GM12891 (cell line): ENCODE measurements around the gene LCOR.

Experiments used
- DNase-seq: peaks from one replicate; pipeline ENCODE4 v3.0.0; 2011; ENCODE audit warnings: low spot score; ENCODE audit not compliant: insufficient read length
- FAIRE-seq: peaks from 2 replicates; lab custom pipeline; 2011; peaks lifted over from hg19 to GRCh38; lab: Jason Lieb, UNC
- PAX5 ChIP-seq: IDR thresholded peaks from 2 replicates; pipeline ENCODE4 v1.6.1; 2011; ENCODE audit warnings: low read length, moderate library complexity, mild to moderate bottlenecking; ENCODE audit not compliant: insufficient read depth, severe bottlenecking
- POLR2A ChIP-seq: IDR thresholded peaks from 2 replicates; pipeline ENCODE4 v1.6.1; 2011; ENCODE audit warnings: low read depth, low read length, control low read depth
- POLR2AphosphoS5 ChIP-seq: IDR thresholded peaks from 2 replicates; pipeline ENCODE4 v1.6.1; 2011; ENCODE audit warnings: low read depth, low read length, control low read depth
- POU2F2 ChIP-seq: IDR thresholded peaks from 2 replicates; pipeline ENCODE4 v1.6.1; 2011; ENCODE audit warnings: low read depth, mild to moderate bottlenecking, control low read depth, low read length, moderate library complexity
- SPI1 ChIP-seq: IDR thresholded peaks from 2 replicates; pipeline ENCODE4 v1.6.1; 2011; ENCODE audit warnings: low read depth, low read length, control low read depth
- TAF1 ChIP-seq: IDR thresholded peaks from 2 replicates; pipeline ENCODE4 v1.6.1; 2011; ENCODE audit warnings: low read depth, low read length, control low read depth

LCOR gene

GRCh38 chr10:96998329-96998888, 166.3 kb downstream of the LCOR start:
- DNase-seq (no peak), FAIRE-seq (no peak)
- TF ChIP-seq TAF1 (no peak), POLR2AphosphoS5 (no peak), SPI1 (no peak), PAX5 (no peak), POLR2A (no peak), POU2F2 (no peak)

- FAIRE-seq (no peak), DNase-seq (no peak)
- TF ChIP-seq POLR2AphosphoS5 (no peak), POLR2A (no peak)
These were observed 167.2 kb downstream of the LCOR start for GRCh38 chr10:96999337-96999736.

DNA sequence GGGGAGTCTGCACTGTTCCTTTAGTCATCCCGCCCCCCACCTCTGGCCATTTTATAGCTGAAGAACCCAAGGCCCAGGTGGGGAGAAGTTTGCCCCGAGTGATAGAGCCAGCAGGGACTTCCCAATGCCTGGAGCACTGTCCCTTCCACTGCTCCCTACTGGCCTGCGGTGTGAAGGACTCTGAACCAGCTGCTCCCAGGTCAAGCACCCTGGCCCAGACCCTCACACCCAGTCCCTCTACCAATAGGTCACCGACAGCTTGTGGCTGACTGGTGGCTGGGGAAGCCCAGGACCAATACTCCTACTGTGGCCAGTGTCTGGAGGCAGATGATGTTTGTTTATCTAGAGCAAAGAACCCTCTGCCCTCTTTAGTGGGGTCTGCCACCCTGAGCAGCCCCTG, 167.9 kb downstream of the LCOR start:
- no peak for TF ChIP-seq SPI1
- TF ChIP-seq PAX5, result no peak
- TF ChIP-seq POLR2A, result no peak
- TF ChIP-seq POLR2AphosphoS5, result no peak
- no peak for DNase-seq
- no peak for FAIRE-seq

GRCh38 chr10:97000487-97001182, 168.5 kb downstream of the LCOR start:
- no peak for DNase-seq
- TF ChIP-seq PAX5, result no peak
- no peak for TF ChIP-seq POU2F2
- TF ChIP-seq POLR2AphosphoS5, result no peak
- no peak for TF ChIP-seq SPI1
- TF ChIP-seq TAF1, result no peak
- TF ChIP-seq POLR2A, result no peak
- no peak for FAIRE-seq

DNA sequence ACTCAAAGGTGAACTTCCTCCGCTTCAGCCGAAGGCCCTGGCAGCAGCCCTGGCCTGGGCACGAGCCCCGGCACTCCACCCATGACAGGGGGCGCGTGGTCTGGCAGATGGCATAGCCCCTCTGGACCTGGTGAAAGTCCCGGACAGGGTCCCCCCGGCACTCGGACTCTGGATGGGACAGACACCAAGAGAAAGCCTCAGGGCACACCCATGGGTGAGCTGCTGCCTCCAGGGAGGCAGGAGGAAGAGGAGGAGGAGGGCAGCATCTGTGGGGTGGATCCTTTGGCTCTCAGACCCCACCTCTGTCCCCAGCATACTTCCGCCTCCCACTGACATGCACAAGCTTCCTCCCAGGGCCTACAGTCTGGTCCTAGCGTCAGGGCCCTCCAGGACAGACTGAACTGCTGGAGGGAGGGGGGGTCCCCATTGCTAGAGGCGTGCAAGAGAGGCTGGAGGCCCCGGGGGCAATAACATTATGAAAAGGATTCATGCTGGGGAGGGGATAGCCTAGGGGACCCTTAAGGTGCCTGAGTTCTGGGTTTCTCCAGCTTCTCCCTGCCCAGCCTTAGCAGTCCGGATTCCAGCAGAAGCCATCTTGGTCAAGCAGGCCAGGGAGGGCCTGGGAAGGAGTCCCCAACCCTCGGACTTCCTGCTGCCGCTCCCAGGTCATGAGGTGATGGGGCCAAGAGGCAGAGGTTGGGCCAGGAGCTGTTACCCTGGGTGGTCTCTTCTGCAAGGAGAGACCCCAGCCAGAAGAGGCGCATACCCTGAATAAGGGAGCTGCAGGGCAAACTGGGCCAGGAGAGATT, 169.3 kb downstream of the LCOR start:
- DNase-seq, result no peak
- no peak for FAIRE-seq
- TF ChIP-seq TAF1 (no peak), SPI1 (no peak), POLR2A (no peak), POLR2AphosphoS5 (no peak), POU2F2 (no peak), PAX5 (no peak)

DNA sequence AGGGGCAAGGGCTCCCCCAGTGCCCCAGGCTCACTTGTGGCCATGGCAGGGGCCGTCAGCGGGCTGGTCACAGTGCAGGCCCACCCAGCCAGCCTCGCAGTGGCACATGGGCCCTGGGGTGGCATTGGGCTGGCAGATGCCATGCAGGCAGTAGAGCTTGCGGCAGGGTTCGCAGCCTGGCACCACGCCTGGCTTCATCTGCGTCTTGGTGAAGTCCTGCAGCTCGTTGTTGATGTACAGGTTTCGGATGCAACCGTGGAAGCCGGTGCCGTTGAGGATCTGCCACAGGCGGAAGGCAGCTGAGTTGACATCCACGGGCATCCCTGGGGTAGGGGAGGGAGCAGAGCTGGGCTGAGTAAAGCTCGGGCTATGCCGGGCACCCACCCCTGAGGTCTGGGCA, 170.6 kb downstream of the LCOR start:
- no peak for FAIRE-seq
- DNase-seq, result no peak
- TF ChIP-seq SPI1, result no peak
- no peak for TF ChIP-seq POLR2A
- TF ChIP-seq TAF1, result no peak
- no peak for TF ChIP-seq POU2F2
- no peak for TF ChIP-seq POLR2AphosphoS5
- no peak for TF ChIP-seq PAX5

- FAIRE-seq, result no peak
- no peak for TF ChIP-seq POU2F2
- no peak for TF ChIP-seq POLR2A
- no peak for TF ChIP-seq PAX5
- TF ChIP-seq TAF1, result no peak
- TF ChIP-seq POLR2AphosphoS5, result no peak
- TF ChIP-seq SPI1, result no peak
- no peak for DNase-seq
These were observed 171.2 kb downstream of the LCOR start for GRCh38 chr10:97003151-97003803.

DNA sequence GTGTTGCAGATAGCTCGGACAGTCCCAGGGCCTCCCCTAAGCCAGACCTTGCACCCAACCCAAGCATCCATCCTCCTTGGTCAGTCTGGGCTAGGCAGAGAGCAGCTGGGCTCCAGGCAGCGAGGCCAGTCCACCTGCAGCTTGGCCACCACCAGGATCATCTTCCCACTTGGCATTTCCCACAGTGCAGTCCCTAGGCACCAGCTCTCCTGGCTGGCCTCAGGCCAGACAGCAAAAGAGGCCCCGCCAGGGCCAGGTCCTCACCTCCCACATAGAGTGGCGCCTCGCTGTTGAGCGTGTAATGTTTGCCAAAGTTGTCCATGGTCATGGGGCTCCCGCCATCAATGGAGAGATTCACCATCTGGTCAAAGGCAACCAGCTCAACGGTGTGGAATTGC, 171.7 kb downstream of the LCOR start:
- DNase-seq (no peak), FAIRE-seq (no peak)
- TF ChIP-seq POLR2AphosphoS5 (no peak), POLR2A (no peak), TAF1 (no peak), SPI1 (no peak), PAX5 (no peak)

GRCh38 chr10:97004591-97004990, 172.5 kb downstream of the LCOR start:
- DNase-seq (no peak), FAIRE-seq (no peak)
- no peak for TF ChIP-seq PAX5
- TF ChIP-seq POU2F2, result no peak
- no peak for TF ChIP-seq SPI1
- TF ChIP-seq POLR2AphosphoS5, result no peak
- TF ChIP-seq POLR2A, result no peak
- TF ChIP-seq TAF1, result no peak
